Ovary (tissue), 3 donors: ENCODE measurements around the gene ATG3.

Experiments used
- CTCF ChIP-seq, 3 donors: fragments of 450-650 bp in 2 of 3; fragments of 200-600 bp in 1 of 3; IDR thresholded peaks; one replicate each; pipeline versions ENCODE4 v1.5.1 to v1.8.0; 2016 to 2022; ENCODE audit warnings: antibody characterized with exemption in 3 of 3, mild to moderate bottlenecking in 1 of 3
- POLR2A ChIP-seq: fragments of 450-650 bp; IDR thresholded peaks from one replicate; pipeline ENCODE4 v1.6.1; 2017; ENCODE audit warnings: antibody characterized with exemption, mild to moderate bottlenecking, moderate library complexity
- donor health status: DM: no; HTN: no; CAD: no.

GRCh38 chr3:112505907-112506306, 55.9 kb downstream of the ATG3 start:
- no peak for TF ChIP-seq POLR2A
- TF ChIP-seq CTCF (IDR thresholded peaks at IDR 0.05) = no peak
